Heart left ventricle (tissue), 13 donors: Measurements from ENCODE around the gene RAB10.
"Not testable (repeated sequence)": the region's sequence is repeated elsewhere in the genome, so short reads cannot be mapped to it uniquely, and the experiment has no call there.

Experiments used
- CTCF ChIP-seq, 12 donors: fragments of 200-600 bp; sonication (generic) in 4 of 12; IDR thresholded peaks; one replicate each; pipeline versions ENCODE4 v1.5.0 to v1.8.0; 2018 to 2022; ENCODE audit warnings: antibody characterized with exemption in 12 of 12, mild to moderate bottlenecking in 5 of 12
- POLR2A ChIP-seq, 2 donors: fragments of 450-650 bp; IDR thresholded peaks; one replicate each; pipeline ENCODE4 v1.6.1; 2017; ENCODE audit warnings: antibody characterized with exemption in 2 of 2, mild to moderate bottlenecking in 2 of 2, moderate library complexity in 2 of 2
- donor health status: ischemic (EF 13 %, LVEDD 7.1; RV severe dilation, severe dysfunction).
- donor health status: DM: no; HTN: yes; CAD: no.
- donor health status: DM: no; HTN: no; CAD: no.
- donor health status: ischemic (EF 25% LVEDD 6.9; RV normal size, moderate dysfunction).
- donor health status: ischemic (EF 25% LVEDD 5.7; RV mildly dilated, moderate dysfunction).
- donor health status: ischemic (EF 35%, LVEDD 5.7; RV mildly dilated, moderate dysfunction).
- donor health status: nonischemic (EF 11% LVEDD 7.7; RV severe dilation, severe dysfunction).
- donor health status: DM: yes; HTN: yes; CAD: no.
- donor health status: PGD.
- donor health status: ischemic (EF 29% LVEDD 5.4; RV normal size, mild dysfunction).
- donor health status: nonischemic (EF 23%, LVEDD 6.1; RV moderate dilation, normal function).

- not testable (repeated sequence) for TF ChIP-seq CTCF, POLR2A (IDR thresholded peaks at IDR 0.05)
These were observed 1.2 kb upstream of the RAB10 start for GRCh38 chr2:26032586-26033269.
